ENCODE data around the gene WDR70. TPM values are rescaled to one million over a fixed set of nuclear protein-coding genes. Genes with fewer than 3 reads are reported as not detected.

WDR70 gene
- total and polyA plus RNA-seq, 2 of the 8 experiments (the other 6 are each of a cell fraction or from before 2014, with no cell fraction given) = 10.6 to 37.4 TPM

GRCh38 chr5:37703841-37704241, 324.7 kb downstream of the WDR70 start:
- H3K27ac ChIP-seq (ENCODE audit: low read depth, low read length) = no peak overlapping the region
- no peaks in the 10 kb centered on the region for H3K9me3 ChIP-seq (ENCODE audit: insufficient read depth in 2 of 2, low read depth in 1 of 2, low read length in 1 of 2)
- H4K5ac ChIP-seq (ENCODE audit: insufficient read length, low read depth, low read length) = no peak overlapping the region
- H3K56ac ChIP-seq (replicated peaks; ENCODE audit: insufficient read length, low read depth, low read length) = no peak overlapping the region
- H3K9ac ChIP-seq (replicated peaks in 1 of 4; ENCODE audit: extremely low read depth in 1 of 4, low read depth in 3 of 4, low read length in 3 of 4) = no peak overlapping the region
- no peak overlapping the region for H2BK120ac ChIP-seq (replicated peaks; ENCODE audit: low read depth, low read length)
- 89 to 100% methylated on average over 1 to 4 of the region's 4 CpGs for WGBS, 2 experiments (ENCODE audit: extremely low coverage in 1 of 2, insufficient coverage in 1 of 2, insufficient read length in 1 of 2, insufficient replicate concordance in 2 of 2, low coverage in 1 of 2, low lambda C conversion rate in 2 of 2, missing lambda C conversion rate in 1 of 2)
- ChIA-PET CTCF (ENCODE audit: partially characterized antibody) (interaction anchor here (1.3 to 2.5 kb wide), 2 partner anchors 10 to 19 kb away, joined by 3 to 13 read pairs; no protein-coding TSS in a partner anchor), POLR2A (ENCODE audit: partially characterized antibody) (no interaction called here)
- no peak for DNase-seq (ENCODE audit: low read depth in 1 of 2, low spot score in 2 of 2)
- H3K4me1 ChIP-seq (replicated peaks in 1 of 4; ENCODE audit: control insufficient read depth in 3 of 4, insufficient read depth in 4 of 4, low read length in 3 of 4) = no peaks in the 10 kb centered on the region
- FAIRE-seq = no peak
- no peak overlapping the region for H3K18ac ChIP-seq (ENCODE audit: extremely low read depth, low read length)
- H4K20me1 ChIP-seq (replicated peaks in 1 of 2; ENCODE audit: control insufficient read depth in 1 of 2, insufficient read depth in 2 of 2, low read length in 2 of 2) = no peaks in the 10 kb centered on the region
- H2BK15ac ChIP-seq (ENCODE audit: low read length) = no peak overlapping the region
- no peak overlapping the region for H2AK5ac ChIP-seq (ENCODE audit: low read depth, low read length)
- H2AFZ ChIP-seq (ENCODE audit: low read length) = no peak overlapping the region
- no peaks in the 10 kb centered on the region for H3K36me3 ChIP-seq (ENCODE audit: control insufficient read depth in 2 of 4, insufficient read depth in 4 of 4, low read length in 3 of 4)
- H3K27me3 ChIP-seq (replicated peaks in 1 of 4; ENCODE audit: control insufficient read depth in 3 of 4, extremely low read depth in 1 of 4, insufficient read depth in 3 of 4, low read length in 3 of 4) = no peaks in the 10 kb centered on the region
- no peaks in the 10 kb centered on the region for H3K79me1 ChIP-seq (ENCODE audit: low read depth, low read length)
- TF ChIP-seq SUZ12 (IDR thresholded peaks at IDR 0.05; ENCODE audit: low read length) = no peak
- no peak for TF ChIP-seq EGR1 (IDR thresholded peaks at IDR 0.05; ENCODE audit: borderline replicate concordance, low read depth, low read length)
- no peak for TF ChIP-seq CHD1 (IDR thresholded peaks at IDR 0.05; ENCODE audit: low read depth, low read length)
- no peak for TF ChIP-seq SIRT6 (IDR thresholded peaks at IDR 0.05; ENCODE audit: low read length)
- no peak for TF ChIP-seq JUND (IDR thresholded peaks at IDR 0.05; ENCODE audit: low read length)
- TF ChIP-seq HDAC6 (IDR thresholded peaks at IDR 0.05; ENCODE audit: low read depth, low read length) = no peak
- TF ChIP-seq RFX5 (IDR thresholded peaks at IDR 0.05; ENCODE audit: borderline replicate concordance, low read depth, low read length) = no peak
- TF ChIP-seq POLR2AphosphoS5 (IDR thresholded peaks at IDR 0.05; ENCODE audit: low read depth, low read length) = no peak
- TF ChIP-seq RBBP5 (IDR thresholded peaks at IDR 0.05; ENCODE audit: borderline replicate concordance, low read depth, low read length) = no peak
- no peak for TF ChIP-seq HDAC2 (IDR thresholded peaks at IDR 0.05; ENCODE audit: borderline replicate concordance in 1 of 2, low read depth in 2 of 2, low read length in 2 of 2)
- TF ChIP-seq ZNF274 (IDR thresholded peaks at IDR 0.05; ENCODE audit: borderline replicate concordance, extremely low read depth, low read length) = no peak
- TF ChIP-seq SIX5 (IDR thresholded peaks at IDR 0.05; ENCODE audit: low read depth, low read length) = no peak
- no peak overlapping the region for H2BK12ac ChIP-seq (ENCODE audit: low read depth, low read length)
- H3K4ac ChIP-seq (replicated peaks; ENCODE audit: insufficient read length, low read depth, low read length) = no peak overlapping the region
- H3K23ac ChIP-seq (ENCODE audit: insufficient read length) = no peak overlapping the region
- no peak overlapping the region for H2BK5ac ChIP-seq (ENCODE audit: low read depth, low read length)
- H4K91ac ChIP-seq (replicated peaks; ENCODE audit: insufficient read length, low read length) = no peak overlapping the region
- H3K14ac ChIP-seq (ENCODE audit: insufficient read length) = no peak overlapping the region
- H3K23me2 ChIP-seq (ENCODE audit: low read depth, low read length) = no peaks in the 10 kb centered on the region
- no peak overlapping the region for H2BK20ac ChIP-seq (ENCODE audit: low read length)
- no peaks in the 10 kb centered on the region for H3K79me2 ChIP-seq (ENCODE audit: control insufficient read depth in 1 of 2, insufficient read depth in 2 of 2, low read length in 2 of 2)
- H4K8ac ChIP-seq (ENCODE audit: extremely low read depth, insufficient read depth, low read length) = no peak overlapping the region
- no peak overlapping the region for H3K4me2 ChIP-seq (ENCODE audit: insufficient read depth in 1 of 2, low read depth in 2 of 2, low read length in 2 of 2)
- no peak overlapping the region for H3K4me3 ChIP-seq (ENCODE audit: extremely low read depth in 1 of 4, insufficient read depth in 2 of 4, low read depth in 3 of 4, low read length in 4 of 4)
